Hepatic stellate cell (primary cell): ENCODE data around the gene MOGAT3.

Experiments
- DNase-seq: peaks from one replicate; pipeline ENCODE4 v3.0.0; 2011; ENCODE audit warnings: low spot score

MOGAT3 gene

GRCh38 chr7:101172005-101172853 lies 28.6 kb downstream of the MOGAT3 start:
- DNase-seq, result no peak

- DNase-seq, result peak; percentile 58
Observed at GRCh38 chr7:101171442-101171837, 29.4 kb downstream of the MOGAT3 start.

GRCh38 chr7:101170617-101171441 lies 30.0 kb downstream of the MOGAT3 start:
- no peak for DNase-seq

GRCh38 chr7:101169838-101170551 lies 30.8 kb downstream of the MOGAT3 start:
- peak; percentile 75 for DNase-seq

- DNase-seq, result no peak
Observed at GRCh38 chr7:101169110-101169837, 31.6 kb downstream of the MOGAT3 start.

- DNase-seq, result no peak
Observed at GRCh38 chr7:101168412-101169049, 32.3 kb downstream of the MOGAT3 start.

- DNase-seq, result no peak
Observed at GRCh38 chr7:101167645-101168411, 33.0 kb downstream of the MOGAT3 start.

- DNase-seq, result no peak
Observed at GRCh38 chr7:101166909-101167644, 33.8 kb downstream of the MOGAT3 start.

- DNase-seq, result no peak
Observed at GRCh38 chr7:101166648-101166908, 34.3 kb downstream of the MOGAT3 start.

GRCh38 chr7:101165958-101166647 lies 34.7 kb downstream of the MOGAT3 start:
- no peak for DNase-seq

- peak; percentile 96 for DNase-seq
Observed at GRCh38 chr7:101165075-101165957, 35.5 kb downstream of the MOGAT3 start, which contains the start of gene VGF. VGF (minus strand) TSS chr7:101165569; CDS start chr7:101164843, 726 bp downstream.

GRCh38 chr7:101164071-101164840 lies 36.6 kb downstream of the MOGAT3 start:
- peak; percentile 71 for DNase-seq

GRCh38 chr7:101163279-101164070 lies 37.4 kb downstream of the MOGAT3 start:
- no peak for DNase-seq

GRCh38 chr7:101162551-101163278 lies 38.1 kb downstream of the MOGAT3 start:
- DNase-seq, result peak; percentile 72

- DNase-seq, result no peak
Observed at GRCh38 chr7:101161692-101162471, 39.0 kb downstream of the MOGAT3 start.
